Keratinocyte (primary cell): ENCODE data around the gene ARHGDIB. TPM values are rescaled to one million over a fixed set of nuclear protein-coding genes. Genes with fewer than 3 reads are reported as not detected.
A peak's percentile ranks its signal among the peaks of the same experiment; 100 is the strongest.

Experiments used
- DNase-seq: peaks from one replicate; pipeline ENCODE4 v3.0.0-alpha.2; 2011; ENCODE audit warnings: low read depth, missing footprints, low spot score
- FAIRE-seq: peaks from 2 replicates; lab custom pipeline; 2011; peaks lifted over from hg19 to GRCh38; lab: Jason Lieb, UNC
- H2AFZ ChIP-seq: 2 replicates; pipeline ENCODE4 v1.6.0; 2012; ENCODE audit warnings: low read length, control low read depth, inconsistent platforms; ENCODE audit not compliant: control insufficient read depth
- H3K27ac ChIP-seq: 2 replicates; pipeline ENCODE4 v1.5.1; 2011; ENCODE audit warnings: low read length; ENCODE audit not compliant: control insufficient read depth, insufficient read depth
- H3K27me3 ChIP-seq: 3 replicates; pipeline ENCODE4 v1.6.0; 2011; ENCODE audit warnings: low read length; ENCODE audit not compliant: control insufficient read depth, insufficient read depth; ENCODE audit errors: extremely low read depth
- H3K36me3 ChIP-seq, 2 experiments: 2 replicates in 1 of 2; 3 replicates in 1 of 2; pipeline ENCODE4 v1.5.1; 2011; ENCODE audit warnings: low read length in 2 of 2, mild to moderate bottlenecking in 1 of 2; ENCODE audit not compliant: control insufficient read depth in 2 of 2, insufficient read depth in 2 of 2; ENCODE audit errors: extremely low read depth in 1 of 2
- H3K4me1 ChIP-seq: 3 replicates; pipeline ENCODE4 v1.5.1; 2011; ENCODE audit warnings: low read length; ENCODE audit not compliant: control insufficient read depth, insufficient read depth; ENCODE audit errors: extremely low read depth
- H3K4me2 ChIP-seq: 3 replicates; pipeline ENCODE4 v1.6.0; 2011; ENCODE audit warnings: low read depth, low read length; ENCODE audit not compliant: control insufficient read depth, insufficient read depth; ENCODE audit errors: extremely low read depth
- H3K4me3 ChIP-seq, 3 experiments: fragments of 200-600 bp in 1 of 3; sonication (generic) in 1 of 3; 2 replicates in 2 of 3; 3 replicates in 1 of 3; pipeline ENCODE4 v1.5.1; 2011 to 2016; ENCODE audit warnings: low read length in 3 of 3, mild to moderate bottlenecking in 3 of 3, control low read depth in 2 of 3, inconsistent platforms in 1 of 3, low read depth in 1 of 3, mixed read lengths in 1 of 3, mixed run types in 1 of 3, moderate library complexity in 1 of 3; ENCODE audit not compliant: control insufficient read depth in 2 of 3, insufficient read depth in 2 of 3; ENCODE audit errors: extremely low read depth in 1 of 3
- H3K79me2 ChIP-seq: 2 replicates; pipeline ENCODE4 v1.6.0; 2012; ENCODE audit warnings: low read length; ENCODE audit not compliant: control insufficient read depth, insufficient read depth
- H3K9ac ChIP-seq: 3 replicates; pipeline ENCODE4 v1.6.0; 2011; ENCODE audit warnings: low read length; ENCODE audit not compliant: control insufficient read depth, insufficient read depth; ENCODE audit errors: extremely low read depth
- H3K9me1 ChIP-seq: 3 replicates; pipeline ENCODE4 v1.6.0; 2011; ENCODE audit warnings: low read length; ENCODE audit not compliant: control insufficient read depth, insufficient read depth; ENCODE audit errors: extremely low read depth
- H3K9me3 ChIP-seq: 2 replicates; pipeline ENCODE4 v1.5.1; 2012; ENCODE audit warnings: low read depth, low read length; ENCODE audit not compliant: control insufficient read depth
- H4K20me1 ChIP-seq: 3 replicates; pipeline ENCODE4 v1.6.0; 2011; ENCODE audit warnings: low read length; ENCODE audit not compliant: control insufficient read depth, insufficient read depth; ENCODE audit errors: extremely low read depth
- CTCF ChIP-seq, 3 experiments: IDR thresholded peaks in 1 of 3; conservative IDR thresholded peaks in 1 of 3; optimal IDR thresholded peaks in 1 of 3; 2 replicates in 2 of 3; 3 replicates in 1 of 3; pipeline versions ENCODE3 to v1.5.1; 2011; ENCODE audit warnings: low read length in 3 of 3, mild to moderate bottlenecking in 3 of 3, moderate library complexity in 2 of 3, control low read depth in 1 of 3, inconsistent platforms in 1 of 3; ENCODE audit not compliant: insufficient read depth in 2 of 3; ENCODE audit errors: extremely low read depth in 1 of 3
- EZH2 ChIP-seq: IDR thresholded peaks from one replicate; pipeline ENCODE4 v1.6.1; 2012; ENCODE audit warnings: inconsistent platforms, mild to moderate bottlenecking, low read length, moderate library complexity
- dilution Hi-C: fragments of 300-500 bp; cut with MboI; formaldehyde crosslinking; loops from one replicate; pipeline ENCODE4 v1.7.0; 2020; ENCODE audit warnings: low sequenced_read_pairs; ENCODE audit not compliant: extremely low pct_ligation_motif_present
- polyA plus RNA-seq, 5 experiments: library from polyadenylated mRNA; depleted of rRNA in 3 of 5; stranded (reverse) in 3 of 5; stranded (forward) in 1 of 5; unstranded in 1 of 5; fragments of >200 nt; gene quantifications; 1 replicate in 1 of 5; 2 replicates in 3 of 5; 3 replicates in 1 of 5; pipeline versions ENCODE4 v1.2.1 to v1.2.3, GENCODE V29; 2011 to 2012; ENCODE audit warnings: missing spikeins in 2 of 5, low read depth in 1 of 5, low replicate concordance in 1 of 5

The ARHGDIB gene
- polyA plus RNA-seq, 1 donor (not counting 4 experiments of a cell fraction or from before 2014, with no cell fraction given): 164 TPM

- TF ChIP-seq EZH2 (no peak), CTCF (optimal IDR thresholded peaks at IDR 0.05 in 1 of 3, IDR thresholded peaks at IDR 0.05 in 1 of 3, conservative IDR thresholded peaks at IDR 0.05 in 1 of 3; ENCODE audit: extremely low read depth in 1 of 3, insufficient read depth in 2 of 3, low read length in 3 of 3) (no peak)
- dilution Hi-C loops: no loop called here
- FAIRE-seq (peak; percentile 57), DNase-seq (no peak)
- Histone ChIP-seq H3K4me3 (no peak overlapping the region), H2AFZ (peak overlapping the region; percentile 69), H3K9me1 (no peaks in the 10 kb centered on the region), H3K27me3 (no peaks in the 10 kb centered on the region), H3K9ac (no peak overlapping the region), H3K9me3 (no peaks in the 10 kb centered on the region), H3K4me2 (peak overlapping the region; percentile 51), H3K4me1 (peaks cover 5% of the 10 kb centered on the region), H3K27ac (no peak overlapping the region), H4K20me1 (no peaks in the 10 kb centered on the region), H3K36me3 (no peaks in the 10 kb centered on the region), H3K79me2 (no peaks in the 10 kb centered on the region)
These were observed 64.8 kb downstream of the ARHGDIB start for GRCh38 chr12:14896521-14897169.

- no peak overlapping the region for H3K27ac ChIP-seq
- H2AFZ ChIP-seq: no peak overlapping the region
These were observed 67.7 kb downstream of the ARHGDIB start for GRCh38 chr12:14893506-14894250.

More at GRCh38 chr12:14893506-14894250, 67.7 kb downstream of the ARHGDIB start:
- no peak overlapping the region for H3K4me3 ChIP-seq
- no peaks in the 10 kb centered on the region for H3K9me1 ChIP-seq
- H3K9ac ChIP-seq: no peak overlapping the region
- DNase-seq (no peak), FAIRE-seq (no peak)
- dilution Hi-C loops: no loop called here
- H3K27me3 ChIP-seq: no peaks in the 10 kb centered on the region
- TF ChIP-seq EZH2 (no peak), CTCF (optimal IDR thresholded peaks at IDR 0.05 in 1 of 3, IDR thresholded peaks at IDR 0.05 in 1 of 3, conservative IDR thresholded peaks at IDR 0.05 in 1 of 3; ENCODE audit: extremely low read depth in 1 of 3, insufficient read depth in 2 of 3, low read length in 3 of 3) (no peak)
- peaks cover 5% of the 10 kb centered on the region for H3K4me1 ChIP-seq
- no peaks in the 10 kb centered on the region for H3K36me3 ChIP-seq
- no peaks in the 10 kb centered on the region for H3K9me3 ChIP-seq
- no peaks in the 10 kb centered on the region for H3K79me2 ChIP-seq
- no peaks in the 10 kb centered on the region for H4K20me1 ChIP-seq
- H3K4me2 ChIP-seq: no peak overlapping the region
